ENCODE measurements around the gene G6PC3. TPM values are rescaled to one million over a fixed set of nuclear protein-coding genes. Genes with fewer than 3 reads are reported as not detected.
"Not testable (repeated sequence)": the region's sequence is repeated elsewhere in the genome, so short reads cannot be mapped to it uniquely, and the experiment has no call there.

Gene G6PC3
- total RNA-seq, 1 donor from 2014 or later, result 56.7 TPM

GRCh38 chr17:44082256-44082927, 11.9 kb downstream of the G6PC3 start:
- DNase-seq (ENCODE audit: low spot score), result no peak

- DNase-seq (ENCODE audit: low spot score), result no peak
Measured at GRCh38 chr17:44083250-44083849, 12.8 kb downstream of the G6PC3 start.

GRCh38 chr17:44084131-44084538, 13.6 kb downstream of the G6PC3 start:
- no peak for DNase-seq (ENCODE audit: low spot score)

GRCh38 chr17:44084921-44085320, 14.4 kb downstream of the G6PC3 start:
- DNase-seq (ENCODE audit: low spot score), result no peak

- DNase-seq (ENCODE audit: low spot score), result no peak
Measured at GRCh38 chr17:44085908-44086307, 15.4 kb downstream of the G6PC3 start.

- no peak for DNase-seq (ENCODE audit: low spot score)
Measured at GRCh38 chr17:44086364-44087311, 16.1 kb downstream of the G6PC3 start.

GRCh38 chr17:44087319-44087718, 16.8 kb downstream of the G6PC3 start:
- no peak for DNase-seq (ENCODE audit: low spot score)

- no peak for DNase-seq (ENCODE audit: low spot score)
Measured at GRCh38 chr17:44088254-44088653, 17.7 kb downstream of the G6PC3 start.

- DNase-seq (ENCODE audit: low spot score), result no peak
Measured at GRCh38 chr17:44091200-44091997, 20.9 kb downstream of the G6PC3 start.

- no peak for DNase-seq (ENCODE audit: low spot score)
Measured at GRCh38 chr17:44092051-44092450, 21.5 kb downstream of the G6PC3 start.

- no peak for DNase-seq (ENCODE audit: low spot score)
Measured at GRCh38 chr17:44093231-44093900, 22.8 kb downstream of the G6PC3 start.

GRCh38 chr17:44094701-44095387, 24.3 kb downstream of the G6PC3 start:
- DNase-seq (ENCODE audit: low spot score), result no peak

- no peak for DNase-seq (ENCODE audit: low spot score)
Measured at GRCh38 chr17:44095388-44095646, 24.8 kb downstream of the G6PC3 start.

- no peak for DNase-seq (ENCODE audit: low spot score)
Measured at GRCh38 chr17:44095647-44096496, 25.3 kb downstream of the G6PC3 start.

- no peak for DNase-seq (ENCODE audit: low spot score)
Measured at GRCh38 chr17:44097110-44097958, 26.8 kb downstream of the G6PC3 start.

GRCh38 chr17:44101858-44102257, 31.3 kb downstream of the G6PC3 start:
- DNase-seq (ENCODE audit: low spot score), result not testable (repeated sequence)

- DNase-seq (ENCODE audit: low spot score), result no peak
Measured at GRCh38 chr17:44102849-44103622, 32.5 kb downstream of the G6PC3 start.

- DNase-seq (ENCODE audit: low spot score), result no peak
Measured at GRCh38 chr17:44105483-44105882, 34.9 kb downstream of the G6PC3 start.
